Subcutaneous abdominal adipose tissue (tissue), 5 donors: Measurements from ENCODE around the gene CALML6.

ENCODE experiments used
- H3K27ac ChIP-seq: one replicate; pipeline ENCODE4 v1.7.0; 2013; ENCODE audit warnings: low read depth, mild to moderate bottlenecking, inconsistent platforms, low read length, moderate library complexity
- H3K27me3 ChIP-seq, 5 donors: one replicate each; pipeline ENCODE4 v1.7.0; 2013; ENCODE audit warnings: low read length in 5 of 5, inconsistent platforms in 1 of 5; ENCODE audit not compliant: control insufficient read depth in 5 of 5, insufficient read depth in 4 of 5
- H3K36me3 ChIP-seq, 5 donors: one replicate each; pipeline ENCODE4 v1.7.0; 2013; ENCODE audit warnings: low read length in 5 of 5; ENCODE audit not compliant: control insufficient read depth in 5 of 5, insufficient read depth in 5 of 5
- H3K4me1 ChIP-seq, 5 donors: one replicate each; pipeline ENCODE4 v1.7.0; 2013; ENCODE audit warnings: low read length in 5 of 5, mild to moderate bottlenecking in 3 of 5, moderate library complexity in 1 of 5; ENCODE audit not compliant: control insufficient read depth in 5 of 5, insufficient read depth in 5 of 5
- H3K4me3 ChIP-seq, 5 donors: one replicate each; pipeline ENCODE4 v1.7.0; 2013; ENCODE audit warnings: low read length in 5 of 5, low read depth in 1 of 5
- H3K9ac ChIP-seq, 5 donors: one replicate each; pipeline ENCODE4 v1.7.0; 2013; ENCODE audit warnings: low read length in 5 of 5, mild to moderate bottlenecking in 4 of 5, moderate library complexity in 3 of 5
- H3K9me3 ChIP-seq, 5 donors: one replicate each; pipeline ENCODE4 v1.7.0; 2013; ENCODE audit warnings: low read length in 5 of 5; ENCODE audit not compliant: control insufficient read depth in 5 of 5
- donor health status: healthy.
- donor health status: healthy.
- donor health status: healthy.
- donor health status: healthy.
- donor health status: healthy.

CALML6 gene

DNA sequence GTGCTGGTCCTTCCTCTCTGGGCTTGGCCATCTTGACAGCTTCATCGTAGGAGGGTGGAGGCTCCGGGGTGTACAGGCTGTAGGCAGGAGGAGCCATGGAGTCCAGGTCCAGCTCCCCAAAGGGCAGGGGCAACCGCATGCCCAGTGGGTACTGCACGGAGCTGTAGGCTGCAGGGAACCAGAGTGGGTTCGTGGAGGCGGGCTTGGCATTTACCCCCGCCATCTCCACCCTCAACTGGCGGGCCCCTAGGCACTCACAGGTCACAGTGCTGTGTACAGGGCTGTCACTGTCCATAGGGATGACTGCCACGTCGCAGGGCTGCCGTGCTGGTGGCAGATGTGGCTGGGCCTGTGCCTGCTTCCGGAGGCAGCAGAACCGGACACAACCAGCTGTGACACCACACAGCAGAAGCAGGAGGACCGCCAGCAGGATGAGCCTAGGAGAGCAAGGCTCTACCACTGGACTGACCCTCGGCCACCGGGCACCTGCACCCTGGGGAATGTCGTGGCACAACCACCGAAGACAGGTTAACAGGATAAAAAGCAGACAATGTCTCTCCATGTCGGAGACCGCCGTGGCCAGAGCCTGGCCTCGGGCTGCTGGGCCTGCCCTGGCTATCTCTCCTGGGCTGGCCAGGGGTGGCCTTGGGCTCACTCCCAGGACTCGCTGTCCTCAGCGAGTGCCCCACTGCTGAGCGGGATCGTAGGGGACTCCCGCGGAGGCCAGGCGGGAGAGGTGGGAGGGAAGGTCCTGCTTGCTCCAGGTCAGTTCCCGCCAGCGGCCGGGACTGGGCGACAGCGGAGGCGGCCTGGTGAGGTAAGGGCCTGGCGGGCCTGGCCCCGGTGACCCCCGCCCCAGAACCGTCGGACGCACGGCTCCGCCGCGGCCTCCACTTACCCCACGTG lies 3.2 kb downstream of the CALML6 start:
- peaks cover 0 to 6% (median 0%) of the 10 kb centered on the region in 5 donors for H3K27me3 ChIP-seq
- peaks cover 2 to 22% (median 16%) of the 10 kb centered on the region in 5 donors for H3K4me1 ChIP-seq
- H3K27ac ChIP-seq: no peak overlapping the region
- H3K9me3 ChIP-seq: no peaks in the 10 kb centered on the region
- no peaks in the 10 kb centered on the region for H3K36me3 ChIP-seq
- H3K4me3 ChIP-seq: peak overlapping the region in 4 of 5 donors; percentile 22 to 67 (median 60)
- peak overlapping the region in 3 of 5 donors; percentile 23 to 61 (median 34) for H3K9ac ChIP-seq

DNA sequence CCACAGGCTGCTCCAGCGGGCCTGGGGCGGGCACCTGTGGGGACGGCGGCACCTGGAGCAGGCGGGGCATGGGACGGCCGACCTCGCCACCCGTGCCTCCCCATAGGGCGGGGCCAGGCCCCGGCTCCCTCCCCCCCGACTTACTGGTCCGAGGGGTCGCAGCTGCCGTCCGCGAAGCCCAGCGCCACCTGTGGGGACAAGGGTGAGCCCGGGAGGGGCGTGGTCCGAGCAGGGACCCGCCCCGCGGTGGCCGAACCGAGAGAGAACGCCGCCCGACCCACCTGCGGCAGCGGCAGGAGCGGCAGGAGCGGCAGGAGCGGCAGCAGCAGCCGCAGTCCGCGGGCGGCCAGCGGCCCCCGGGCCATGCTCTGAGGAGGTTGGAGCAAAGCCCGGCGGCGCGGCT lies 3.8 kb downstream of the CALML6 start, which contains the start of gene TMEM52:
TMEM52 (minus strand) TSS at position 379 of the 403 bp plus-strand sequence; CDS start at position 365, 14 bp downstream.
- Histone ChIP-seq H3K36me3 (no peaks in the 10 kb centered on the region), H3K9me3 (no peaks in the 10 kb centered on the region), H3K9ac (peak within 1 kb of the TSS in 3 of 5 donors; percentile 23 to 61 (median 34)), H3K4me1 (peaks cover 2 to 22% (median 16%) of the 10 kb centered on the region in 5 donors), H3K4me3 (peak within 1 kb of the TSS in 4 of 5 donors; percentile 42 to 67 (median 60)), H3K27ac (peak within 1 kb of the TSS; percentile 16), H3K27me3 (peaks cover 0 to 6% (median 0%) of the 10 kb centered on the region in 5 donors)

DNA sequence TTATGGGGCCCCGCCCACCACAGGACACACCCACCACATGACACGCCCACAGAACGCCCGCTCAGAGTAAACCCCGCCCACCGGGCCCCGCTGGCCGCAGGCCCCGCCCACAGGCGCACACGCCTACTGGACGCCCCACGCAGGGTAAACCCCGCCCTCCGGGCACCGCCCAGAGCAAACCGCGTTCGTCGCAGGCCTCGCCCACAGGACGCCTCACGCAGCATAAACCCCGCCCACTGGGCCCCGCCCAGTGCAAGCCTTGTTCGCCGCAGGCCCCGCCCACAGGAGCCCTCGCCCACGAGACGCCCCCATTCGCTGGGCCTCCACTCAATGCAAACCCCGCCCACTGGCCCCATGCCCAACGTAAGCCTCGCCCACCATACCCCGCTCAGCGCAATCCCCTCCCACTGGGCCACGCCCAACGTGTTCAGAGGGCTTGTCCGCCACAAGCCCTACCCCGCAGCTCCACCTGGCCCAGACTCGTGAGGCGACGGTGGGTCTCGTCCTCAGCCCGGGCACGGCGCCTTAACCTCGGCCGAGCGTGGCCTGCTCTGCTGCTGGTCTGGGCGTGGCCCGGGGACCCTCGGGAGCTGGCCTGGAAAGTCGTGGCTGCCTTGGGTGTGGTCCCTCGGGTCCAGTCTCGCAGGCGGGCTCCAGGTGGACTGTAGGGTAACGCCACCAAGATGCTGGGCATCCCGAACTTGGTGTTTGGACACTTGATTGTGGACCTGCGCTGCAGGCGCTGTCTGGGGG lies 4.4 kb downstream of the CALML6 start:
- H3K9ac ChIP-seq: peak overlapping the region in 2 of 5 donors; percentile 25 to 27
- H3K27me3 ChIP-seq: peaks cover 0 to 3% (median 0%) of the 10 kb centered on the region in 5 donors
- H3K9me3 ChIP-seq: no peaks in the 10 kb centered on the region
- peak overlapping the region in 4 of 5 donors; percentile 42 to 67 (median 60) for H3K4me3 ChIP-seq
- H3K36me3 ChIP-seq: no peaks in the 10 kb centered on the region
- H3K4me1 ChIP-seq: peaks cover 2 to 22% (median 16%) of the 10 kb centered on the region in 5 donors
- peak overlapping the region; percentile 16 for H3K27ac ChIP-seq

DNA sequence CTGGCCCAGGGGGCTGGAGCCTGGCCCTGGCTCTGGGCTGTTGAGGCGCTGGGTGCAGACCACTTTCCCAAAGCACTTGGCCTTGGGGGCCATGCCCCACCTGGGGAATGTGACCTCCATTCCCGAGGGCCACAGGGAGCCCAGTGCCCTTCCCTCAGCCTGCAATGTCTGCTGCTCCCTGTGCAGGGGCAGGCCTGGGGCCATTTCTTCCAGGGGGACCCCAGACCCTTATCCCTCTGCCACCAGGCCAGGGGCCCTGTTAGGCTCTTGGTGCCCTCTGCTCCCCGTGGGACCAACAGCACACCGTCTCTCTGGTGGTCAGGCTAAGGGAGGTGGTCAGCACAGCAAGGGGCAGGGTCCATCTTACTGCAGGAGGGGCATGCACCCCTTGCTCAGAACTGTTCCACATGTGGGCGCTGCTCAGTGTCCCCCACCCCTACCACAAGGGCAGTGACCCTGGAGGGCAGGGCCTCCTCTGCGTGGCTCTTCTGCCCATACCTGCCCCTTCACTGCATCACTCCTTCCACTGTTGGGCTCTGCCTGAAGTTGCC lies 5.1 kb downstream of the CALML6 start:
- Histone ChIP-seq H3K9me3 (no peaks in the 10 kb centered on the region), H3K36me3 (no peaks in the 10 kb centered on the region), H3K4me3 (peak overlapping the region in 3 of 5 donors; percentile 20 to 67 (median 57)), H3K4me1 (peaks cover 2 to 22% (median 16%) of the 10 kb centered on the region in 5 donors), H3K27me3 (no peaks in the 10 kb centered on the region), H3K27ac (peak overlapping the region; percentile 16), H3K9ac (no peak overlapping the region)

- peaks cover 2 to 22% (median 16%) of the 10 kb centered on the region in 5 donors for H3K4me1 ChIP-seq
- H3K4me3 ChIP-seq: no peak overlapping the region
- H3K9me3 ChIP-seq: no peaks in the 10 kb centered on the region
- no peaks in the 10 kb centered on the region for H3K27me3 ChIP-seq
- no peak overlapping the region for H3K27ac ChIP-seq
- no peaks in the 10 kb centered on the region for H3K36me3 ChIP-seq
- no peak overlapping the region for H3K9ac ChIP-seq
Measured at GRCh38 chr1:1920608-1921458, 5.8 kb downstream of the CALML6 start.

GRCh38 chr1:1921459-1921862 lies 6.4 kb downstream of the CALML6 start:
- Histone ChIP-seq H3K27ac (no peak overlapping the region), H3K9me3 (no peaks in the 10 kb centered on the region), H3K4me1 (peaks cover 2 to 22% (median 16%) of the 10 kb centered on the region in 5 donors), H3K27me3 (no peaks in the 10 kb centered on the region), H3K9ac (no peak overlapping the region), H3K4me3 (no peak overlapping the region), H3K36me3 (no peaks in the 10 kb centered on the region)

DNA sequence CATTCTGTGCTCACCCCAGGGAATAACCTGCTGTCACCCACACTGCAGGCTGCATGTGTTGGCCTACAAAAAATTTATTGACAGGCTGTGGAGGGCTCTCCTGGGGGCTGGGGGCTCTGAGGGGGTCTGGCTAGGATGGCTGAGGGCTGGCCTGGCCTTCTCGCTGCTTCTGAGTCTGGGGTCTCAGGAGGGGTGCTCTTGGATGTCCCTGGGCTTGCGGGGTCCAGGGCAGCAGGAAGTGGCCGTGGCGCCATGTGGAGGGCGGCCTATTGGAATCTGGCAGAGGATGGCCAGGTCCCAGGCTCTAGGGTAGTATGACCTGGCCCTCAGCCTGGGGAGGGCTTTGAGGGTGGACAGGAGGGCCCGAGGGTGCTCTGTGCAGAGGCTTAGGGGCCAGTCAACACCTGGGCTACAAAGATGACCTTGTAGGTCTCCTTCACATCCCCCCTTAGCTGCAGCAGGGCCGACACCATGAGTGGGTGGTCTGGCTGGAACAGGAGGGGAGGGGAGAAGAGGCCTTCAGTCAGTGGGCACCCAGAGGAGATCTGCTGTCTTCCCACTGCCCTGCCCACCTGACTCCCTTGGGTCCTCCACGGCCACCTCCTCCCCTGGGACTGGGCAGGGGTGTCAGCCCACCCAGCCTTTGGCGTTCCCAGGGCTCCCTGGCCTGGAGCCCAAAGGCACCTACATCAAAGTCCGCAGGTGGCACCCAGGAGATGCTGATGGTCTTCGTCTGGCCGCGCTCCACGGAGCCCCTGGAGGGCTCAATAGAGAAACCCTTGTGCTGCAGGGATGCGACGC lies 7.0 kb downstream of the CALML6 start:
- Histone ChIP-seq H3K27me3 (peaks cover 0 to 4% (median 0%) of the 10 kb centered on the region in 5 donors), H3K9ac (no peak overlapping the region), H3K9me3 (no peaks in the 10 kb centered on the region), H3K27ac (no peak overlapping the region), H3K4me1 (peaks cover 2 to 22% (median 16%) of the 10 kb centered on the region in 5 donors), H3K4me3 (no peak overlapping the region), H3K36me3 (no peaks in the 10 kb centered on the region)

- no peak overlapping the region for H3K4me3 ChIP-seq
- peaks cover 2 to 24% (median 17%) of the 10 kb centered on the region in 5 donors for H3K4me1 ChIP-seq
- H3K9ac ChIP-seq: no peak overlapping the region
- no peak overlapping the region for H3K27ac ChIP-seq
- H3K36me3 ChIP-seq: no peaks in the 10 kb centered on the region
- no peaks in the 10 kb centered on the region for H3K9me3 ChIP-seq
- H3K27me3 ChIP-seq: peaks cover 0 to 7% (median 0%) of the 10 kb centered on the region in 5 donors
Measured at GRCh38 chr1:1922702-1922955, 7.6 kb downstream of the CALML6 start.
